Measurements from ENCODE around the gene GAL3ST1. TPM values are rescaled to one million over a fixed set of nuclear protein-coding genes. Genes with fewer than 3 reads are reported as not detected.

Gene GAL3ST1
- total and polyA plus RNA-seq, 9 donors, result 1.1 to 4.1 (median 1.9) TPM; not detected in 1

- intact Hi-C loops (cut with DNase I), result no loop called here
- Histone ChIP-seq H3K4me1 (ENCODE audit: insufficient read depth) (peaks cover 2% of the 10 kb centered on the region), H3K9me3 (no peaks in the 10 kb centered on the region), H3K4me3 (no peak overlapping the region), H3K27ac (no peak overlapping the region), H3K27me3 (no peaks in the 10 kb centered on the region), H3K36me3 (no peaks in the 10 kb centered on the region)
- WGBS, 3 donors, result 90 to 98% (median 95%) methylated on average over 7 of the region's 7 CpGs
- no peak for DNase-seq
- TF ChIP-seq EP300 (IDR thresholded peaks at IDR 0.05) (no peak), POLR2A (IDR thresholded peaks at IDR 0.05) (no peak)
- TF ChIP-seq, protein P1, sequence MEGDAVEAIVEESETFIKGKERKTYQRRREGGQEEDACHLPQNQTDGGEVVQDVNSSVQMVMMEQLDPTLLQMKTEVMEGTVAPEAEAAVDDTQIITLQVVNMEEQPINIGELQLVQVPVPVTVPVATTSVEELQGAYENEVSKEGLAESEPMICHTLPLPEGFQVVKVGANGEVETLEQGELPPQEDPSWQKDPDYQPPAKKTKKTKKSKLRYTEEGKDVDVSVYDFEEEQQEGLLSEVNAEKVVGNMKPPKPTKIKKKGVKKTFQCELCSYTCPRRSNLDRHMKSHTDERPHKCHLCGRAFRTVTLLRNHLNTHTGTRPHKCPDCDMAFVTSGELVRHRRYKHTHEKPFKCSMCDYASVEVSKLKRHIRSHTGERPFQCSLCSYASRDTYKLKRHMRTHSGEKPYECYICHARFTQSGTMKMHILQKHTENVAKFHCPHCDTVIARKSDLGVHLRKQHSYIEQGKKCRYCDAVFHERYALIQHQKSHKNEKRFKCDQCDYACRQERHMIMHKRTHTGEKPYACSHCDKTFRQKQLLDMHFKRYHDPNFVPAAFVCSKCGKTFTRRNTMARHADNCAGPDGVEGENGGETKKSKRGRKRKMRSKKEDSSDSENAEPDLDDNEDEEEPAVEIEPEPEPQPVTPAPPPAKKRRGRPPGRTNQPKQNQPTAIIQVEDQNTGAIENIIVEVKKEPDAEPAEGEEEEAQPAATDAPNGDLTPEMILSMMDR (IDR thresholded peaks at IDR 0.05), result no peak
Observed at GRCh38 chr22:30614268-30614667, 39.8 kb upstream of the GAL3ST1 start.

DNA sequence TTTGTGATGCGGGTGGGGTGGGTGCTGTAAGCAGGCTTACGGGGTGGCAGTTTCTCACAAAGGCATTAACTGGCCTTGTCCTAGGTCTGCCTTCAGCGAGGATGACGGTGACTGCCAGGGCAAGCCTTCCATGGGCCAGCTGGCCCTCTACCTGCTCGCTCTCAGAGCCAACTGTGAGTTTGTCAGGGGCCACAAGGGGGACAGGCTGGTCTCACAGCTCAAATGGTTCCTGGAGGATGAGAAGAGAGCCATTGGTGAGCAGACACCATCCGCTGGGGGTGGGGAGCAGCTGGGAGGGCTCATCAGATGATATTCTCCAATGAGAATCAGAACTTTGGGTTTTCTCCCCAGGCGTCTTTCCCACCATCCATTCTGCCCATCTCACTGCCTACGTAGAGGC is 38.3 kb upstream of the GAL3ST1 start:
- no peak for TF ChIP-seq POLR2A (IDR thresholded peaks at IDR 0.05)
- H3K36me3 ChIP-seq, result no peaks in the 10 kb centered on the region
- no peak for DNase-seq
- 94 to 96% (median 95%) methylated on average over 8 of the region's 8 CpGs for WGBS, 3 donors
- H3K4me3 ChIP-seq, result no peak overlapping the region
- H3K9me3 ChIP-seq, result no peaks in the 10 kb centered on the region
- intact Hi-C loops (cut with DNase I), result no loop called here
- H3K27ac ChIP-seq, result no peak overlapping the region
- H3K27me3 ChIP-seq, result no peaks in the 10 kb centered on the region
- H3K4me1 ChIP-seq (ENCODE audit: insufficient read depth), result peaks cover 5% of the 10 kb centered on the region

GRCh38 chr22:30611197-30611596 is 36.7 kb upstream of the GAL3ST1 start:
- no peaks in the 10 kb centered on the region for H3K27me3 ChIP-seq
- H3K4me3 ChIP-seq, result no peak overlapping the region
- H3K9me3 ChIP-seq, result no peaks in the 10 kb centered on the region
- intact Hi-C loops (cut with DNase I), result no loop called here
- peaks cover 5% of the 10 kb centered on the region for H3K4me1 ChIP-seq (ENCODE audit: insufficient read depth)
- no peak for DNase-seq
- H3K27ac ChIP-seq, result no peak overlapping the region
- 96 to 100% (median 97%) methylated on average over 3 of the region's 3 CpGs for WGBS, 3 donors
- TF ChIP-seq POLR2A (IDR thresholded peaks at IDR 0.05) (no peak), EP300 (IDR thresholded peaks at IDR 0.05) (no peak)
- TF ChIP-seq, protein P1 (IDR thresholded peaks at IDR 0.05), result no peak
- H3K36me3 ChIP-seq, result no peaks in the 10 kb centered on the region

DNA sequence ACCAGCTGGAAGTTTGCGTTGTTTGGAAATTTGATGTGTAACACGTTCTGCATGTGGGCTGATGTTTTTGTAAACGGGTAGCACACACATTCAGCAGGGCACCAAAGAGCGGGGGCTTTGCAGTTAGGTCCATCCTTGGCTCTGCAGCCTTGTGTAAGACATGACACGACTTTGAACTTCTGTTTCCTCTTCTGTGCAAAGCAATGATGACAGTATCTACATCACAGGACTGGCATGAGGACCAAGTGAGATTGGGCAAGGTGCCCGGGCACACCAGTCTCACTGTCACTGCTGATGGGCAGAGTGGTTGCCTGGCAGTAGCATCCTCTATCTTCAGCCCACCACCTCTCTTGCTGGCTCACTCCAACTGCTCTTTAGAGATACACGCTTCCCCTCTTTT is 35.8 kb upstream of the GAL3ST1 start:
- TF ChIP-seq POLR2A (IDR thresholded peaks at IDR 0.05) (no peak), EP300 (IDR thresholded peaks at IDR 0.05) (no peak)
- TF ChIP-seq, protein P1 (IDR thresholded peaks at IDR 0.05), result no peak
- Histone ChIP-seq H3K4me3 (no peak overlapping the region), H3K9me3 (no peaks in the 10 kb centered on the region), H3K36me3 (no peaks in the 10 kb centered on the region), H3K4me1 (ENCODE audit: insufficient read depth) (peaks cover 7% of the 10 kb centered on the region), H3K27me3 (no peaks in the 10 kb centered on the region), H3K27ac (peak overlapping the region in 1 of 2 donors; percentile 66)
- DNase-seq, result no peak
- 34 to 64% (median 45%) methylated on average over 7 of the region's 7 CpGs for WGBS, 3 donors
- intact Hi-C loops (cut with DNase I), result no loop called here

- DNase-seq, result peak in 4 of 5 donors; percentile 41 to 55 (median 52)
- intact Hi-C loops (cut with DNase I), result no loop called here
Observed at GRCh38 chr22:30609260-30610185, 35.1 kb upstream of the GAL3ST1 start.

More at GRCh38 chr22:30609260-30610185, 35.1 kb upstream of the GAL3ST1 start:
- Histone ChIP-seq H3K4me1 (ENCODE audit: insufficient read depth) (peaks cover 8% of the 10 kb centered on the region), H3K27me3 (no peaks in the 10 kb centered on the region), H3K4me3 (no peak overlapping the region), H3K9me3 (no peaks in the 10 kb centered on the region), H3K36me3 (no peaks in the 10 kb centered on the region), H3K27ac (peak overlapping the region in 1 of 2 donors; percentile 66)
- TF ChIP-seq, protein P1 (IDR thresholded peaks at IDR 0.05), result no peak
- TF ChIP-seq POLR2A (IDR thresholded peaks at IDR 0.05), result no peak
- TF ChIP-seq EP300 (IDR thresholded peaks at IDR 0.05), result no peak
- 36 to 49% (median 36%) methylated on average over 17 of the region's 17 CpGs for WGBS, 3 donors

All from ovary (tissue), 9 donors.